ENCODE measurements around the gene MND1.
A peak's percentile ranks its signal among the peaks of the same experiment; 100 is the strongest.

Gene MND1

GRCh38 chr4:153326513-153326912, 18.0 kb upstream of the MND1 start:
- Histone ChIP-seq H3K27ac (ENCODE audit: low read depth, low read length) (no peak overlapping the region), H3K9me3 (ENCODE audit: control insufficient read depth, insufficient read depth, low read depth, low read length) (no peaks in the 10 kb centered on the region), H3K4me3 (ENCODE audit: low read depth, low read length) (no peak overlapping the region), H3K36me3 (ENCODE audit: control insufficient read depth, insufficient read depth, low read length) (peaks cover 15% of the 10 kb centered on the region), H3K4me1 (ENCODE audit: control insufficient read depth, insufficient read depth, low read length) (no peaks in the 10 kb centered on the region), H3K27me3 (ENCODE audit: control insufficient read depth, insufficient read depth, low read length) (no peaks in the 10 kb centered on the region), H3K9ac (ENCODE audit: low read length) (no peak overlapping the region)

- Histone ChIP-seq H3K27me3 (ENCODE audit: control insufficient read depth, insufficient read depth, low read length) (no peaks in the 10 kb centered on the region), H3K36me3 (ENCODE audit: control insufficient read depth, insufficient read depth, low read length) (peaks cover 11% of the 10 kb centered on the region), H3K4me3 (ENCODE audit: low read depth, low read length) (no peak overlapping the region), H3K9me3 (ENCODE audit: control insufficient read depth, insufficient read depth, low read depth, low read length) (no peaks in the 10 kb centered on the region), H3K4me1 (ENCODE audit: control insufficient read depth, insufficient read depth, low read length) (no peaks in the 10 kb centered on the region), H3K9ac (ENCODE audit: low read length) (no peak overlapping the region), H3K27ac (ENCODE audit: low read depth, low read length) (no peak overlapping the region)
Measured at GRCh38 chr4:153327247-153327646, 17.2 kb upstream of the MND1 start.

GRCh38 chr4:153332936-153333335, 11.6 kb upstream of the MND1 start:
- H3K9ac ChIP-seq (ENCODE audit: low read length): no peak overlapping the region
- peaks cover 14% of the 10 kb centered on the region for H3K36me3 ChIP-seq (ENCODE audit: control insufficient read depth, insufficient read depth, low read length)

GRCh38 chr4:153333874-153334273, 10.6 kb upstream of the MND1 start:
- no peaks in the 10 kb centered on the region for H3K9me3 ChIP-seq (ENCODE audit: control insufficient read depth, insufficient read depth, low read depth, low read length)

More at GRCh38 chr4:153332936-153333335, 11.6 kb upstream of the MND1 start:
- Histone ChIP-seq H3K27me3 (ENCODE audit: control insufficient read depth, insufficient read depth, low read length) (no peaks in the 10 kb centered on the region), H3K9me3 (ENCODE audit: control insufficient read depth, insufficient read depth, low read depth, low read length) (no peaks in the 10 kb centered on the region), H3K4me3 (ENCODE audit: low read depth, low read length) (no peak overlapping the region), H3K27ac (ENCODE audit: low read depth, low read length) (no peak overlapping the region), H3K4me1 (ENCODE audit: control insufficient read depth, insufficient read depth, low read length) (peaks cover 16% of the 10 kb centered on the region)

GRCh38 chr4:153335665-153336064, 8.8 kb upstream of the MND1 start:
- Histone ChIP-seq H3K4me1 (ENCODE audit: control insufficient read depth, insufficient read depth, low read length) (peaks cover 16% of the 10 kb centered on the region), H3K36me3 (ENCODE audit: control insufficient read depth, insufficient read depth, low read length) (peaks cover 11% of the 10 kb centered on the region; the same call in 1 of the 2 replicates), H3K27ac (ENCODE audit: low read depth, low read length) (no peak overlapping the region), H3K4me3 (ENCODE audit: low read depth, low read length) (no peak overlapping the region), H3K9me3 (ENCODE audit: control insufficient read depth, insufficient read depth, low read depth, low read length) (no peaks in the 10 kb centered on the region), H3K9ac (ENCODE audit: low read length) (no peak overlapping the region), H3K27me3 (ENCODE audit: control insufficient read depth, insufficient read depth, low read length) (no peaks in the 10 kb centered on the region)

More at GRCh38 chr4:153333874-153334273, 10.6 kb upstream of the MND1 start:
- Histone ChIP-seq H3K9ac (ENCODE audit: low read length) (no peak overlapping the region), H3K27ac (ENCODE audit: low read depth, low read length) (no peak overlapping the region), H3K27me3 (ENCODE audit: control insufficient read depth, insufficient read depth, low read length) (no peaks in the 10 kb centered on the region), H3K36me3 (ENCODE audit: control insufficient read depth, insufficient read depth, low read length) (peaks cover 11% of the 10 kb centered on the region; the same call in 1 of the 2 replicates), H3K4me3 (ENCODE audit: low read depth, low read length) (no peak overlapping the region), H3K4me1 (ENCODE audit: control insufficient read depth, insufficient read depth, low read length) (peaks cover 16% of the 10 kb centered on the region)

GRCh38 chr4:153337686-153338085, 6.8 kb upstream of the MND1 start:
- Histone ChIP-seq H3K27me3 (ENCODE audit: control insufficient read depth, insufficient read depth, low read length) (no peaks in the 10 kb centered on the region), H3K9ac (ENCODE audit: low read length) (no peak overlapping the region), H3K27ac (ENCODE audit: low read depth, low read length) (no peak overlapping the region), H3K36me3 (ENCODE audit: control insufficient read depth, insufficient read depth, low read length) (peaks cover 11% of the 10 kb centered on the region; the same call in 1 of the 2 replicates), H3K9me3 (ENCODE audit: control insufficient read depth, insufficient read depth, low read depth, low read length) (no peaks in the 10 kb centered on the region), H3K4me3 (ENCODE audit: low read depth, low read length) (no peak overlapping the region), H3K4me1 (ENCODE audit: control insufficient read depth, insufficient read depth, low read length) (peaks cover 22% of the 10 kb centered on the region)

- Histone ChIP-seq H3K4me3 (ENCODE audit: low read depth, low read length) (no peak overlapping the region), H3K4me1 (ENCODE audit: control insufficient read depth, insufficient read depth, low read length) (peaks cover 16% of the 10 kb centered on the region)
Measured at GRCh38 chr4:153341575-153342090, 2.9 kb upstream of the MND1 start.

GRCh38 chr4:153342751-153343552, 1.5 kb upstream of the MND1 start:
- no peak overlapping the region for H3K9ac ChIP-seq (ENCODE audit: low read length)
- no peaks in the 10 kb centered on the region for H3K27me3 ChIP-seq (ENCODE audit: control insufficient read depth, insufficient read depth, low read length)
- no peak overlapping the region for H3K4me3 ChIP-seq (ENCODE audit: low read depth, low read length)
- no peak overlapping the region for H3K27ac ChIP-seq (ENCODE audit: low read depth, low read length)
- H3K36me3 ChIP-seq (ENCODE audit: control insufficient read depth, insufficient read depth, low read length): no peaks in the 10 kb centered on the region
- H3K9me3 ChIP-seq (ENCODE audit: control insufficient read depth, insufficient read depth, low read depth, low read length): no peaks in the 10 kb centered on the region
- H3K4me1 ChIP-seq (ENCODE audit: control insufficient read depth, insufficient read depth, low read length): peaks cover 28% of the 10 kb centered on the region

More at GRCh38 chr4:153341575-153342090, 2.9 kb upstream of the MND1 start:
- Histone ChIP-seq H3K36me3 (ENCODE audit: control insufficient read depth, insufficient read depth, low read length) (no peaks in the 10 kb centered on the region), H3K9me3 (ENCODE audit: control insufficient read depth, insufficient read depth, low read depth, low read length) (no peaks in the 10 kb centered on the region), H3K27me3 (ENCODE audit: control insufficient read depth, insufficient read depth, low read length) (no peaks in the 10 kb centered on the region), H3K9ac (ENCODE audit: low read length) (no peak overlapping the region), H3K27ac (ENCODE audit: low read depth, low read length) (no peak overlapping the region)

GRCh38 chr4:153345012-153345981, 809 bp downstream of the MND1 start:
- Histone ChIP-seq H3K27me3 (ENCODE audit: control insufficient read depth, insufficient read depth, low read length) (no peaks in the 10 kb centered on the region), H3K36me3 (ENCODE audit: control insufficient read depth, insufficient read depth, low read length) (peaks cover 3% of the 10 kb centered on the region; the same call in 1 of the 2 replicates), H3K9me3 (ENCODE audit: control insufficient read depth, insufficient read depth, low read depth, low read length) (no peaks in the 10 kb centered on the region)

GRCh38 chr4:153346031-153346430, 1.5 kb downstream of the MND1 start:
- Histone ChIP-seq H3K27ac (ENCODE audit: low read depth, low read length) (no peak overlapping the region), H3K4me1 (ENCODE audit: control insufficient read depth, insufficient read depth, low read length) (peaks cover 30% of the 10 kb centered on the region), H3K27me3 (ENCODE audit: control insufficient read depth, insufficient read depth, low read length) (no peaks in the 10 kb centered on the region), H3K9ac (ENCODE audit: low read length) (peak overlapping the region; percentile 93), H3K36me3 (ENCODE audit: control insufficient read depth, insufficient read depth, low read length) (peaks cover 7% of the 10 kb centered on the region), H3K4me3 (ENCODE audit: low read depth, low read length) (peak overlapping the region; percentile 57), H3K9me3 (ENCODE audit: control insufficient read depth, insufficient read depth, low read depth, low read length) (no peaks in the 10 kb centered on the region)

More at GRCh38 chr4:153345012-153345981, 809 bp downstream of the MND1 start:
- Histone ChIP-seq H3K9ac (ENCODE audit: low read length) (peak overlapping the region; percentile 93), H3K4me1 (ENCODE audit: control insufficient read depth, insufficient read depth, low read length) (peaks cover 30% of the 10 kb centered on the region), H3K27ac (ENCODE audit: low read depth, low read length) (peak overlapping the region; percentile 93), H3K4me3 (ENCODE audit: low read depth, low read length) (peak overlapping the region; percentile 57)

All from HUES6 (cell line).